Keratinocyte (primary cell): ENCODE data around the gene HSH2D. TPM values are rescaled to one million over a fixed set of nuclear protein-coding genes. Genes with fewer than 3 reads are reported as not detected.

Experiments used
- DNase-seq: peaks from one replicate; pipeline ENCODE4 v3.0.0-alpha.2; 2011; ENCODE audit warnings: low read depth, missing footprints, low spot score
- FAIRE-seq: peaks from 2 replicates; lab custom pipeline; 2011; peaks lifted over from hg19 to GRCh38; lab: Jason Lieb, UNC
- H2AFZ ChIP-seq: 2 replicates; pipeline ENCODE4 v1.6.0; 2012; ENCODE audit warnings: low read length, control low read depth, inconsistent platforms; ENCODE audit not compliant: control insufficient read depth
- H3K27ac ChIP-seq: 2 replicates; pipeline ENCODE4 v1.5.1; 2011; ENCODE audit warnings: low read length; ENCODE audit not compliant: control insufficient read depth, insufficient read depth
- H3K27me3 ChIP-seq: 3 replicates; pipeline ENCODE4 v1.6.0; 2011; ENCODE audit warnings: low read length; ENCODE audit not compliant: control insufficient read depth, insufficient read depth; ENCODE audit errors: extremely low read depth
- H3K36me3 ChIP-seq, 2 experiments: 2 replicates in 1 of 2; 3 replicates in 1 of 2; pipeline ENCODE4 v1.5.1; 2011; ENCODE audit warnings: low read length in 2 of 2, mild to moderate bottlenecking in 1 of 2; ENCODE audit not compliant: control insufficient read depth in 2 of 2, insufficient read depth in 2 of 2; ENCODE audit errors: extremely low read depth in 1 of 2
- H3K4me1 ChIP-seq: 3 replicates; pipeline ENCODE4 v1.5.1; 2011; ENCODE audit warnings: low read length; ENCODE audit not compliant: control insufficient read depth, insufficient read depth; ENCODE audit errors: extremely low read depth
- H3K4me2 ChIP-seq: 3 replicates; pipeline ENCODE4 v1.6.0; 2011; ENCODE audit warnings: low read depth, low read length; ENCODE audit not compliant: control insufficient read depth, insufficient read depth; ENCODE audit errors: extremely low read depth
- H3K4me3 ChIP-seq, 3 experiments: fragments of 200-600 bp in 1 of 3; sonication (generic) in 1 of 3; 2 replicates in 2 of 3; 3 replicates in 1 of 3; pipeline ENCODE4 v1.5.1; 2011 to 2016; ENCODE audit warnings: low read length in 3 of 3, mild to moderate bottlenecking in 3 of 3, control low read depth in 2 of 3, inconsistent platforms in 1 of 3, low read depth in 1 of 3, mixed read lengths in 1 of 3, mixed run types in 1 of 3, moderate library complexity in 1 of 3; ENCODE audit not compliant: control insufficient read depth in 2 of 3, insufficient read depth in 2 of 3; ENCODE audit errors: extremely low read depth in 1 of 3
- H3K79me2 ChIP-seq: 2 replicates; pipeline ENCODE4 v1.6.0; 2012; ENCODE audit warnings: low read length; ENCODE audit not compliant: control insufficient read depth, insufficient read depth
- H3K9ac ChIP-seq: 3 replicates; pipeline ENCODE4 v1.6.0; 2011; ENCODE audit warnings: low read length; ENCODE audit not compliant: control insufficient read depth, insufficient read depth; ENCODE audit errors: extremely low read depth
- H3K9me1 ChIP-seq: 3 replicates; pipeline ENCODE4 v1.6.0; 2011; ENCODE audit warnings: low read length; ENCODE audit not compliant: control insufficient read depth, insufficient read depth; ENCODE audit errors: extremely low read depth
- H3K9me3 ChIP-seq: 2 replicates; pipeline ENCODE4 v1.5.1; 2012; ENCODE audit warnings: low read depth, low read length; ENCODE audit not compliant: control insufficient read depth
- H4K20me1 ChIP-seq: 3 replicates; pipeline ENCODE4 v1.6.0; 2011; ENCODE audit warnings: low read length; ENCODE audit not compliant: control insufficient read depth, insufficient read depth; ENCODE audit errors: extremely low read depth
- EZH2 ChIP-seq: IDR thresholded peaks from one replicate; pipeline ENCODE4 v1.6.1; 2012; ENCODE audit warnings: inconsistent platforms, mild to moderate bottlenecking, low read length, moderate library complexity
- dilution Hi-C: fragments of 300-500 bp; cut with MboI; formaldehyde crosslinking; loops from one replicate; pipeline ENCODE4 v1.7.0; 2020; ENCODE audit warnings: low sequenced_read_pairs; ENCODE audit not compliant: extremely low pct_ligation_motif_present
- polyA plus RNA-seq, 5 experiments: library from polyadenylated mRNA; depleted of rRNA in 3 of 5; stranded (reverse) in 3 of 5; stranded (forward) in 1 of 5; unstranded in 1 of 5; fragments of >200 nt; gene quantifications; 1 replicate in 1 of 5; 2 replicates in 3 of 5; 3 replicates in 1 of 5; pipeline versions ENCODE4 v1.2.1 to v1.2.3, GENCODE V29; 2011 to 2012; ENCODE audit warnings: missing spikeins in 2 of 5, low read depth in 1 of 5, low replicate concordance in 1 of 5
- TF ChIP-seq, protein P1 (sequence below), 3 experiments: IDR thresholded peaks in 1 of 3; conservative IDR thresholded peaks in 1 of 3; optimal IDR thresholded peaks in 1 of 3; 2 replicates in 2 of 3; 3 replicates in 1 of 3; pipeline versions ENCODE3 to v1.5.1; 2011; ENCODE audit warnings: low read length in 3 of 3, mild to moderate bottlenecking in 3 of 3, moderate library complexity in 2 of 3, control low read depth in 1 of 3, inconsistent platforms in 1 of 3; ENCODE audit not compliant: insufficient read depth in 2 of 3; ENCODE audit errors: extremely low read depth in 1 of 3

The HSH2D gene
- polyA plus RNA-seq, 1 donor (not counting 4 experiments of a cell fraction or from before 2014, with no cell fraction given) = 1.1 TPM

GRCh38 chr19:16131648-16132047, 11.8 kb upstream of the HSH2D start:
- Histone ChIP-seq H3K9ac (no peak overlapping the region), H3K4me3 (no peak overlapping the region), H3K79me2 (no peaks in the 10 kb centered on the region), H3K27ac (no peak overlapping the region), H3K9me3 (no peaks in the 10 kb centered on the region), H3K9me1 (no peaks in the 10 kb centered on the region), H4K20me1 (peaks cover 4% of the 10 kb centered on the region), H3K4me2 (no peak overlapping the region), H3K36me3 (peaks cover 38 to 58% of the 10 kb centered on the region in 2 experiments), H3K4me1 (no peaks in the 10 kb centered on the region), H2AFZ (no peak overlapping the region), H3K27me3 (no peaks in the 10 kb centered on the region)
- FAIRE-seq (no peak), DNase-seq (no peak)
- TF ChIP-seq, protein P1, sequence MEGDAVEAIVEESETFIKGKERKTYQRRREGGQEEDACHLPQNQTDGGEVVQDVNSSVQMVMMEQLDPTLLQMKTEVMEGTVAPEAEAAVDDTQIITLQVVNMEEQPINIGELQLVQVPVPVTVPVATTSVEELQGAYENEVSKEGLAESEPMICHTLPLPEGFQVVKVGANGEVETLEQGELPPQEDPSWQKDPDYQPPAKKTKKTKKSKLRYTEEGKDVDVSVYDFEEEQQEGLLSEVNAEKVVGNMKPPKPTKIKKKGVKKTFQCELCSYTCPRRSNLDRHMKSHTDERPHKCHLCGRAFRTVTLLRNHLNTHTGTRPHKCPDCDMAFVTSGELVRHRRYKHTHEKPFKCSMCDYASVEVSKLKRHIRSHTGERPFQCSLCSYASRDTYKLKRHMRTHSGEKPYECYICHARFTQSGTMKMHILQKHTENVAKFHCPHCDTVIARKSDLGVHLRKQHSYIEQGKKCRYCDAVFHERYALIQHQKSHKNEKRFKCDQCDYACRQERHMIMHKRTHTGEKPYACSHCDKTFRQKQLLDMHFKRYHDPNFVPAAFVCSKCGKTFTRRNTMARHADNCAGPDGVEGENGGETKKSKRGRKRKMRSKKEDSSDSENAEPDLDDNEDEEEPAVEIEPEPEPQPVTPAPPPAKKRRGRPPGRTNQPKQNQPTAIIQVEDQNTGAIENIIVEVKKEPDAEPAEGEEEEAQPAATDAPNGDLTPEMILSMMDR (optimal IDR thresholded peaks at IDR 0.05 in 1 of 3, IDR thresholded peaks at IDR 0.05 in 1 of 3, conservative IDR thresholded peaks at IDR 0.05 in 1 of 3; ENCODE audit: extremely low read depth in 1 of 3, insufficient read depth in 2 of 3, low read length in 3 of 3) = no peak
- TF ChIP-seq EZH2 = no peak
- dilution Hi-C loops = no loop called here

GRCh38 chr19:16133818-16134217, 9.7 kb upstream of the HSH2D start:
- dilution Hi-C loops = no loop called here
- H3K9me3 ChIP-seq = no peaks in the 10 kb centered on the region
- H3K4me3 ChIP-seq = no peak overlapping the region
- FAIRE-seq (no peak), DNase-seq (no peak)
- H3K4me1 ChIP-seq = no peaks in the 10 kb centered on the region
- H2AFZ ChIP-seq = no peak overlapping the region
- H3K27me3 ChIP-seq = no peaks in the 10 kb centered on the region
- no peaks in the 10 kb centered on the region for H3K79me2 ChIP-seq
- H4K20me1 ChIP-seq = peaks cover 4% of the 10 kb centered on the region
- no peak overlapping the region for H3K27ac ChIP-seq
- H3K36me3 ChIP-seq = peaks cover 28 to 43% of the 10 kb centered on the region in 2 experiments
- no peaks in the 10 kb centered on the region for H3K9me1 ChIP-seq
- TF ChIP-seq, protein P1 (optimal IDR thresholded peaks at IDR 0.05 in 1 of 3, IDR thresholded peaks at IDR 0.05 in 1 of 3, conservative IDR thresholded peaks at IDR 0.05 in 1 of 3; ENCODE audit: extremely low read depth in 1 of 3, insufficient read depth in 2 of 3, low read length in 3 of 3) = no peak
- TF ChIP-seq EZH2 = no peak
- H3K4me2 ChIP-seq = no peak overlapping the region
- no peak overlapping the region for H3K9ac ChIP-seq
